Activated CD4-positive, alpha-beta T cell treated with anti-CD3 and anti-CD28 coated beads, Interleukin-2, amount 10 ng/mL, durations not matched to agents 7 days and 5 days (primary cell): Measurements from ENCODE around the gene YWHAQ. TPM values are rescaled to one million over a fixed set of nuclear protein-coding genes. Genes with fewer than 3 reads are reported as not detected.
A peak's percentile ranks its signal among the peaks of the same experiment; 100 is the strongest.
"Not testable (repeated sequence)": the region's sequence is repeated elsewhere in the genome, so short reads cannot be mapped to it uniquely, and the experiment has no call there.

ENCODE experiments used
- CTCF ChIA-PET: fragments of 350-600 bp; sonication (Branson Sonifier 250); formaldehyde crosslinking; loops from one replicate; lab custom pipeline; 2021; ENCODE audit warnings: antibody characterized with exemption; lab: Charles Lee
- POLR2A ChIA-PET: fragments of 350-600 bp; sonication (Branson Sonifier 250); formaldehyde crosslinking; loops from one replicate; lab custom pipeline; 2021; ENCODE audit warnings: antibody characterized with exemption; lab: Charles Lee
- DNase-seq: peaks from one replicate; pipeline ENCODE4 v3.0.0-alpha.2; 2020
- H3K27ac Mint-ChIP-seq: one replicate; pipeline ENCODE4 v1.8.0; 2021; ENCODE audit warnings: mild to moderate bottlenecking, moderate library complexity, mixed read lengths
- H3K27me3 Mint-ChIP-seq: one replicate; pipeline ENCODE4 v1.8.0; 2021; ENCODE audit warnings: mixed read lengths
- H3K36me3 Mint-ChIP-seq: one replicate; pipeline ENCODE4 v1.8.0; 2021; ENCODE audit warnings: low read depth, mixed read lengths
- H3K4me1 Mint-ChIP-seq: one replicate; pipeline ENCODE4 v1.8.0; 2021; ENCODE audit warnings: mixed read lengths
- H3K4me3 Mint-ChIP-seq: one replicate; pipeline ENCODE4 v1.8.0; 2021; ENCODE audit warnings: mild to moderate bottlenecking, moderate library complexity, mixed read lengths
- H3K9me3 Mint-ChIP-seq: one replicate; pipeline ENCODE4 v1.8.0; 2021; ENCODE audit warnings: mixed read lengths
- total RNA-seq, 2 experiments: library from RNA; stranded (reverse); gene quantifications; one replicate each; pipeline ENCODE4 v1.2.3, GENCODE V29; 2021

YWHAQ gene
- total RNA-seq, 2 experiments from 2014 or later: 308 to 322 TPM

GRCh38 chr2:9552219-9553178, 78.3 kb downstream of the YWHAQ start:
- DNase-seq: no peak
- ChIA-PET CTCF (interaction anchor here (0.7 kb wide), 1 partner anchor 1804 kb away, joined by 3 read pairs; no protein-coding TSS in a partner anchor), POLR2A (no interaction called here)
- Mint-ChIP-seq H3K27me3 (no peaks in the 10 kb centered on the region), H3K4me3 (peak overlapping the region; percentile 2), H3K36me3 (peaks cover 7% of the 10 kb centered on the region), H3K27ac (peak overlapping the region; percentile 77), H3K9me3 (no peaks in the 10 kb centered on the region), H3K4me1 (peaks cover 66% of the 10 kb centered on the region)

- H3K9me3 Mint-ChIP-seq, H3K36me3 Mint-ChIP-seq, H3K27me3 Mint-ChIP-seq, POLR2A ChIA-PET, H3K4me3 Mint-ChIP-seq, H3K27ac Mint-ChIP-seq, DNase-seq: not testable (repeated sequence)
- CTCF ChIA-PET: interaction anchor here (0.6 to 1.2 kb wide), 4 partner anchors 19 to 898 kb away, joined by 3 to 4 read pairs (median 3); no protein-coding TSS in a partner anchor
- peaks cover 62% of the 10 kb centered on the region for H3K4me1 Mint-ChIP-seq
Measured at GRCh38 chr2:9550859-9551391, 79.9 kb downstream of the YWHAQ start.

- Mint-ChIP-seq H3K27ac (no peak overlapping the region), H3K36me3 (peaks cover 7% of the 10 kb centered on the region), H3K4me1 (peaks cover 64% of the 10 kb centered on the region), H3K9me3 (no peaks in the 10 kb centered on the region), H3K4me3 (no peak overlapping the region), H3K27me3 (no peaks in the 10 kb centered on the region)
- no peak for DNase-seq
- ChIA-PET POLR2A (no interaction called here), CTCF (interaction anchor here (0.8 to 0.9 kb wide), 2 partner anchors 28 to 164 kb away, joined by 3 read pairs; no protein-coding TSS in a partner anchor)
Measured at GRCh38 chr2:9549420-9549819, 81.4 kb downstream of the YWHAQ start.

- DNase-seq: no peak
- Mint-ChIP-seq H3K36me3 (peaks cover 7% of the 10 kb centered on the region), H3K4me3 (peak overlapping the region; percentile 58), H3K4me1 (peaks cover 64% of the 10 kb centered on the region), H3K27me3 (no peaks in the 10 kb centered on the region), H3K9me3 (no peaks in the 10 kb centered on the region), H3K27ac (peak overlapping the region; percentile 81)
- ChIA-PET CTCF (interaction anchor here (0.8 to 0.9 kb wide), 2 partner anchors 27 to 165 kb away, joined by 3 read pairs; no protein-coding TSS in a partner anchor), POLR2A (interaction anchor here (0.6 kb wide), 1 partner anchor 16 kb away, joined by 3 read pairs; no protein-coding TSS in a partner anchor)
Measured at GRCh38 chr2:9548506-9548905, 82.3 kb downstream of the YWHAQ start.

GRCh38 chr2:9547262-9547991, 83.4 kb downstream of the YWHAQ start:
- DNase-seq: no peak
- Mint-ChIP-seq H3K27me3 (no peaks in the 10 kb centered on the region), H3K36me3 (peaks cover 13% of the 10 kb centered on the region), H3K4me3 (no peak overlapping the region), H3K9me3 (no peaks in the 10 kb centered on the region), H3K27ac (no peak overlapping the region), H3K4me1 (peaks cover 62% of the 10 kb centered on the region)
- ChIA-PET CTCF (interaction anchor here (0.6 to 0.7 kb wide), 2 partner anchors 10 to 257 kb away, joined by 3 to 4 read pairs; no protein-coding TSS in a partner anchor), POLR2A (no interaction called here)

GRCh38 chr2:9545502-9545901, 85.3 kb downstream of the YWHAQ start:
- Mint-ChIP-seq H3K27ac (no peak overlapping the region), H3K36me3 (peaks cover 20% of the 10 kb centered on the region), H3K4me1 (peaks cover 49% of the 10 kb centered on the region), H3K9me3 (no peaks in the 10 kb centered on the region), H3K4me3 (no peak overlapping the region), H3K27me3 (no peaks in the 10 kb centered on the region)
- ChIA-PET POLR2A (no interaction called here), CTCF (interaction anchor here (0.8 kb wide), 1 partner anchor 237 kb away, joined by 3 read pairs; no protein-coding TSS in a partner anchor)
- DNase-seq: no peak

GRCh38 chr2:9543557-9543956, 87.2 kb downstream of the YWHAQ start:
- Mint-ChIP-seq H3K4me3 (no peak overlapping the region), H3K27ac (peak overlapping the region; percentile 42), H3K36me3 (peaks cover 24% of the 10 kb centered on the region), H3K27me3 (no peaks in the 10 kb centered on the region), H3K4me1 (peaks cover 43% of the 10 kb centered on the region), H3K9me3 (no peaks in the 10 kb centered on the region)
- DNase-seq: peak; percentile 13
- CTCF ChIA-PET: interaction anchor here (0.6 to 1.0 kb wide), 3 partner anchors 12 to 569 kb away, joined by 3 read pairs; partner anchors contain the start of gene ADAM17
- POLR2A ChIA-PET: no interaction called here

GRCh38 chr2:9539531-9539930, 91.3 kb downstream of the YWHAQ start:
- DNase-seq: no peak
- Mint-ChIP-seq H3K4me1 (peaks cover 33% of the 10 kb centered on the region), H3K27me3 (no peaks in the 10 kb centered on the region), H3K36me3 (peaks cover 31% of the 10 kb centered on the region), H3K27ac (no peak overlapping the region), H3K4me3 (no peak overlapping the region), H3K9me3 (no peaks in the 10 kb centered on the region)
- ChIA-PET CTCF (interaction anchor here (0.6 to 1.3 kb wide), 2 partner anchors 21 to 41 kb away, joined by 3 read pairs; no protein-coding TSS in a partner anchor), POLR2A (no interaction called here)

GRCh38 chr2:9538000-9538507, 92.7 kb downstream of the YWHAQ start:
- Mint-ChIP-seq H3K9me3 (no peaks in the 10 kb centered on the region), H3K4me3 (no peak overlapping the region), H3K27me3 (no peaks in the 10 kb centered on the region), H3K4me1 (peaks cover 26% of the 10 kb centered on the region), H3K27ac (no peak overlapping the region), H3K36me3 (peaks cover 25% of the 10 kb centered on the region)
- no peak for DNase-seq
- POLR2A ChIA-PET: no interaction called here
- CTCF ChIA-PET: interaction anchor here (1.4 to 1.9 kb wide), 2 partner anchors 10 to 16 kb away, joined by 3 to 4 read pairs; no protein-coding TSS in a partner anchor

GRCh38 chr2:9536504-9536903, 94.3 kb downstream of the YWHAQ start:
- H3K36me3 Mint-ChIP-seq: peaks cover 21% of the 10 kb centered on the region
- H3K4me3 Mint-ChIP-seq: no peak overlapping the region
- no peaks in the 10 kb centered on the region for H3K9me3 Mint-ChIP-seq
- H3K4me1 Mint-ChIP-seq: peaks cover 25% of the 10 kb centered on the region
- ChIA-PET CTCF (interaction anchor here (0.8 to 1.9 kb wide), 4 partner anchors 10 to 271 kb away, joined by 3 to 4 read pairs (median 3); no protein-coding TSS in a partner anchor), POLR2A (interaction anchor here (0.6 kb wide), 1 partner anchor 347 kb away, joined by 4 read pairs; no protein-coding TSS in a partner anchor)
- H3K27me3 Mint-ChIP-seq: no peaks in the 10 kb centered on the region
- H3K27ac Mint-ChIP-seq: no peak overlapping the region
- no peak for DNase-seq

- CTCF ChIA-PET: interaction anchor here (1.4 kb wide), 1 partner anchor 54 kb away, joined by 4 read pairs; no protein-coding TSS in a partner anchor
Measured at GRCh38 chr2:9535177-9535576, 95.6 kb downstream of the YWHAQ start.

More at GRCh38 chr2:9535177-9535576, 95.6 kb downstream of the YWHAQ start:
- Mint-ChIP-seq H3K27ac (no peak overlapping the region), H3K9me3 (no peaks in the 10 kb centered on the region), H3K36me3 (peaks cover 19% of the 10 kb centered on the region), H3K4me3 (no peak overlapping the region), H3K4me1 (peaks cover 25% of the 10 kb centered on the region), H3K27me3 (no peaks in the 10 kb centered on the region)
- POLR2A ChIA-PET: no interaction called here
- DNase-seq: no peak
